Measurements from ENCODE around the gene ACBD3.

The ACBD3 gene

GRCh38 chr1:226135059-226135651, 51.4 kb downstream of the ACBD3 start:
- in situ Hi-C loops (cut with HindIII; ENCODE audit: low sequenced_read_pairs) = no loop called here

- in situ Hi-C loops (cut with HindIII; ENCODE audit: low sequenced_read_pairs) = no loop called here
Observed at GRCh38 chr1:226134170-226135058, 52.1 kb downstream of the ACBD3 start.

GRCh38 chr1:226133504-226134123, 52.9 kb downstream of the ACBD3 start:
- in situ Hi-C loops (cut with HindIII; ENCODE audit: low sequenced_read_pairs) = no loop called here

- in situ Hi-C loops (cut with HindIII; ENCODE audit: low sequenced_read_pairs) = no loop called here
Observed at GRCh38 chr1:226132728-226133503, 53.6 kb downstream of the ACBD3 start.

- in situ Hi-C loops (cut with HindIII; ENCODE audit: low sequenced_read_pairs) = no loop called here
Observed at GRCh38 chr1:226131639-226132038, 54.9 kb downstream of the ACBD3 start.

GRCh38 chr1:226129230-226129629, 57.3 kb downstream of the ACBD3 start:
- in situ Hi-C loops (cut with HindIII; ENCODE audit: low sequenced_read_pairs) = no loop called here

- in situ Hi-C loops (cut with HindIII; ENCODE audit: low sequenced_read_pairs) = no loop called here
Observed at GRCh38 chr1:226128487-226129075, 58.0 kb downstream of the ACBD3 start.

- in situ Hi-C loops (cut with HindIII; ENCODE audit: low sequenced_read_pairs) = no loop called here
Observed at GRCh38 chr1:226126824-226127569, 59.5 kb downstream of the ACBD3 start.

GRCh38 chr1:226125831-226126230, 60.7 kb downstream of the ACBD3 start:
- in situ Hi-C loops (cut with HindIII; ENCODE audit: low sequenced_read_pairs) = no loop called here

GRCh38 chr1:226125097-226125630, 61.4 kb downstream of the ACBD3 start:
- in situ Hi-C loops (cut with HindIII; ENCODE audit: low sequenced_read_pairs) = no loop called here

GRCh38 chr1:226123591-226124471, 62.7 kb downstream of the ACBD3 start:
- in situ Hi-C loops (cut with HindIII; ENCODE audit: low sequenced_read_pairs) = no loop called here

- in situ Hi-C loops (cut with HindIII; ENCODE audit: low sequenced_read_pairs) = no loop called here
Observed at GRCh38 chr1:226123212-226123560, 63.4 kb downstream of the ACBD3 start.

- in situ Hi-C loops (cut with HindIII; ENCODE audit: low sequenced_read_pairs) = no loop called here
Observed at GRCh38 chr1:226121587-226122400, 64.7 kb downstream of the ACBD3 start.

GRCh38 chr1:226121049-226121586, 65.4 kb downstream of the ACBD3 start:
- in situ Hi-C loops (cut with HindIII; ENCODE audit: low sequenced_read_pairs) = no loop called here

GRCh38 chr1:226120398-226120797, 66.1 kb downstream of the ACBD3 start:
- in situ Hi-C loops (cut with HindIII; ENCODE audit: low sequenced_read_pairs) = no loop called here

- in situ Hi-C loops (cut with HindIII; ENCODE audit: low sequenced_read_pairs) = no loop called here
Observed at GRCh38 chr1:226119169-226119568, 67.4 kb downstream of the ACBD3 start.

- in situ Hi-C loops (cut with HindIII; ENCODE audit: low sequenced_read_pairs) = no loop called here
Observed at GRCh38 chr1:226118357-226118756, 68.2 kb downstream of the ACBD3 start.

GRCh38 chr1:226117330-226117729, 69.2 kb downstream of the ACBD3 start:
- in situ Hi-C loops (cut with HindIII; ENCODE audit: low sequenced_read_pairs) = no loop called here
